WTC11 (cell line): ENCODE measurements around the gene ADGRL2. TPM values are rescaled to one million over a fixed set of nuclear protein-coding genes. Genes with fewer than 3 reads are reported as not detected.

Source experiments
- ATAC-seq: fragments of 200-7000 bp; cut with Tn5 transposase; 2 replicates; pipeline ENCODE4 v1.10.0; 2021; ENCODE audit warnings: mild to moderate bottlenecking, moderate library complexity
- CTCF ChIA-PET: fragments of 300-600 bp; sonication (Branson Sonifier 250); formaldehyde crosslinking; loops from one replicate; lab custom pipeline; 2021; ENCODE audit warnings: antibody characterized with exemption; lab: Charles Lee
- POLR2A ChIA-PET: fragments of 350-600 bp; sonication (Branson Sonifier 250); formaldehyde crosslinking; loops from one replicate; lab custom pipeline; 2021; ENCODE audit warnings: antibody characterized with exemption; lab: Charles Lee
- DNase-seq: peaks from one replicate; pipeline ENCODE4 v3.0.0; 2021; ENCODE audit warnings: low spot score
- H3K27ac Mint-ChIP-seq: 2 replicates; pipeline ENCODE4 v1.8.0; 2021; ENCODE audit warnings: mixed read lengths
- H3K27me3 Mint-ChIP-seq: 2 replicates; pipeline ENCODE4 v1.8.0; 2021; ENCODE audit warnings: low read depth, mild to moderate bottlenecking, moderate library complexity, mixed read lengths
- H3K36me3 Mint-ChIP-seq: 2 replicates; pipeline ENCODE4 v1.8.0; 2021; ENCODE audit warnings: mixed read lengths
- H3K4me1 Mint-ChIP-seq: 2 replicates; pipeline ENCODE4 v1.8.0; 2022; ENCODE audit warnings: mixed read lengths
- H3K4me3 Mint-ChIP-seq: 2 replicates; pipeline ENCODE4 v1.8.0; 2021; ENCODE audit warnings: mild to moderate bottlenecking, moderate library complexity, mixed read lengths
- H3K9me3 Mint-ChIP-seq: 2 replicates; pipeline ENCODE4 v1.8.0; 2021; ENCODE audit warnings: mixed read lengths
- CBFB ChIP-seq: sonication (generic); formaldehyde crosslinking; IDR thresholded peaks from 2 replicates; pipeline ENCODE4 v1.8.1; 2022; ENCODE audit warnings: mild to moderate bottlenecking, low read depth, missing genetic modification reagents
- MXD4 ChIP-seq: fragments of 250-450 bp; sonication (Bioruptor Pico); IDR thresholded peaks from 2 replicates; pipeline ENCODE4 v1.8.0; 2021; ENCODE audit warnings: mild to moderate bottlenecking, moderate library complexity, borderline replicate concordance
- NFYB ChIP-seq: sonication (generic); formaldehyde crosslinking; conservative IDR thresholded peaks from 2 replicates; pipeline ENCODE4 v1.8.0; 2022; ENCODE audit warnings: low read depth, missing genetic modification reagents
- RELA ChIP-seq: sonication (generic); formaldehyde crosslinking; IDR thresholded peaks from 2 replicates; pipeline ENCODE4 v1.8.1; 2022; ENCODE audit warnings: missing genetic modification reagents, mild to moderate bottlenecking, borderline replicate concordance
- RORB ChIP-seq: fragments of 250-450 bp; sonication (Bioruptor Pico); IDR thresholded peaks from 2 replicates; pipeline ENCODE4 v1.9.0; 2021; ENCODE audit warnings: mild to moderate bottlenecking
- TEAD4 ChIP-seq: sonication (generic); formaldehyde crosslinking; IDR thresholded peaks from 2 replicates; pipeline ENCODE4 v1.8.0; 2022; ENCODE audit warnings: mild to moderate bottlenecking, missing genetic modification reagents
- TP53 ChIP-seq: sonication (generic); formaldehyde crosslinking; IDR thresholded peaks from 2 replicates; pipeline ENCODE4 v1.8.1; 2023; ENCODE audit warnings: mild to moderate bottlenecking, missing genetic modification reagents
- ZNF671 ChIP-seq: fragments of 250-450 bp; sonication (Bioruptor Pico); IDR thresholded peaks from 2 replicates; pipeline ENCODE4 v1.8.0; 2021; ENCODE audit warnings: mild to moderate bottlenecking
- total RNA-seq: library from RNA; stranded (reverse); gene quantifications from 3 replicates; pipeline ENCODE4 v1.2.3, GENCODE V29; 2021
- TF ChIP-seq, protein P1 (sequence below): sonication (generic); formaldehyde crosslinking; conservative IDR thresholded peaks from 2 replicates; pipeline ENCODE4 v1.8.1; 2023; ENCODE audit warnings: mild to moderate bottlenecking, low read depth, missing genetic modification reagents, moderate library complexity
- TF ChIP-seq, protein P2 (sequence below): sonication (generic); formaldehyde crosslinking; IDR thresholded peaks from 2 replicates; pipeline ENCODE4 v1.8.1; 2023; ENCODE audit warnings: mild to moderate bottlenecking, missing genetic modification reagents
- TF ChIP-seq, protein P3 (sequence below): sonication (generic); formaldehyde crosslinking; IDR thresholded peaks from 2 replicates; pipeline ENCODE4 v1.8.0; 2022; ENCODE audit warnings: mild to moderate bottlenecking, missing genetic modification reagents
- TF ChIP-seq, protein P4 (sequence below): sonication (generic); formaldehyde crosslinking; IDR thresholded peaks from 2 replicates; pipeline ENCODE4 v1.8.0; 2022; ENCODE audit warnings: mild to moderate bottlenecking, missing genetic modification reagents
- TF ChIP-seq, protein P5 (sequence below): sonication (generic); formaldehyde crosslinking; IDR thresholded peaks from 2 replicates; pipeline ENCODE4 v1.8.1; 2022; ENCODE audit warnings: missing genetic modification reagents, borderline replicate concordance

The ADGRL2 gene
- total RNA-seq, 1 experiment from 2014 or later: 71.6 TPM

DNA sequence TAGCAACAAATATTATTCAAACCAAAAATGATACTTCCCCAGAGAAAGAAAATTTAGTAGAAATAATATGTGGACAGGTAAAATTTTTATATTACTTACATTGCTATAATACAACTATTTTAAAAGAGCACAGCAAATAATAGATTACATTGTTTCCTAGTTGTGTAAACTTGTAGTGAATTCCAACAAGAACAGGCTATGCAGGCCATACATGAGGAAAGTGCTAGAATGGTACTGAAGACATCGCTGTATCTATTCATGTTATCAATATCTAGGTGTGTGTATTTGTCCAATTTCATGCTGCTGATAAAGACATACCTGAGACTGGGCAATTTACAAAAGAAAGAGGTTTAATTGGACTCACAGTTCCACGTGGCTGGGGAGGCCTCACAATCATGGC lies 47.9 kb upstream of the ADGRL2 start:
- Mint-ChIP-seq H3K9me3 (no peaks in the 10 kb centered on the region; the same call in 1 of the 2 replicates), H3K4me3 (no peak overlapping the region), H3K27me3 (no peaks in the 10 kb centered on the region), H3K4me1 (peaks cover 13% of the 10 kb centered on the region), H3K36me3 (no peaks in the 10 kb centered on the region), H3K27ac (0 out of 2 replicates have a peak overlapping the region, but pooled peaks have one; percentile 11)
- CTCF ChIA-PET: interaction anchor here (0.6 kb wide), 1 partner anchor 28 kb away, joined by 3 read pairs; no protein-coding TSS in a partner anchor
- no peak for TF ChIP-seq RELA (CRISPR knock-in tag)
- TF ChIP-seq ZNF671 (CRISPR knock-in tag): no peak
- TF ChIP-seq, protein P1, sequence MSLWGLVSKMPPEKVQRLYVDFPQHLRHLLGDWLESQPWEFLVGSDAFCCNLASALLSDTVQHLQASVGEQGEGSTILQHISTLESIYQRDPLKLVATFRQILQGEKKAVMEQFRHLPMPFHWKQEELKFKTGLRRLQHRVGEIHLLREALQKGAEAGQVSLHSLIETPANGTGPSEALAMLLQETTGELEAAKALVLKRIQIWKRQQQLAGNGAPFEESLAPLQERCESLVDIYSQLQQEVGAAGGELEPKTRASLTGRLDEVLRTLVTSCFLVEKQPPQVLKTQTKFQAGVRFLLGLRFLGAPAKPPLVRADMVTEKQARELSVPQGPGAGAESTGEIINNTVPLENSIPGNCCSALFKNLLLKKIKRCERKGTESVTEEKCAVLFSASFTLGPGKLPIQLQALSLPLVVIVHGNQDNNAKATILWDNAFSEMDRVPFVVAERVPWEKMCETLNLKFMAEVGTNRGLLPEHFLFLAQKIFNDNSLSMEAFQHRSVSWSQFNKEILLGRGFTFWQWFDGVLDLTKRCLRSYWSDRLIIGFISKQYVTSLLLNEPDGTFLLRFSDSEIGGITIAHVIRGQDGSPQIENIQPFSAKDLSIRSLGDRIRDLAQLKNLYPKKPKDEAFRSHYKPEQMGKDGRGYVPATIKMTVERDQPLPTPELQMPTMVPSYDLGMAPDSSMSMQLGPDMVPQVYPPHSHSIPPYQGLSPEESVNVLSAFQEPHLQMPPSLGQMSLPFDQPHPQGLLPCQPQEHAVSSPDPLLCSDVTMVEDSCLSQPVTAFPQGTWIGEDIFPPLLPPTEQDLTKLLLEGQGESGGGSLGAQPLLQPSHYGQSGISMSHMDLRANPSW (CRISPR knock-in tag): no peak
- no peak for TF ChIP-seq NFYB (CRISPR knock-in tag)
- no peak for TF ChIP-seq CBFB (CRISPR knock-in tag)
- TF ChIP-seq MXD4 (CRISPR knock-in tag): no peak
- TF ChIP-seq, protein P2, sequence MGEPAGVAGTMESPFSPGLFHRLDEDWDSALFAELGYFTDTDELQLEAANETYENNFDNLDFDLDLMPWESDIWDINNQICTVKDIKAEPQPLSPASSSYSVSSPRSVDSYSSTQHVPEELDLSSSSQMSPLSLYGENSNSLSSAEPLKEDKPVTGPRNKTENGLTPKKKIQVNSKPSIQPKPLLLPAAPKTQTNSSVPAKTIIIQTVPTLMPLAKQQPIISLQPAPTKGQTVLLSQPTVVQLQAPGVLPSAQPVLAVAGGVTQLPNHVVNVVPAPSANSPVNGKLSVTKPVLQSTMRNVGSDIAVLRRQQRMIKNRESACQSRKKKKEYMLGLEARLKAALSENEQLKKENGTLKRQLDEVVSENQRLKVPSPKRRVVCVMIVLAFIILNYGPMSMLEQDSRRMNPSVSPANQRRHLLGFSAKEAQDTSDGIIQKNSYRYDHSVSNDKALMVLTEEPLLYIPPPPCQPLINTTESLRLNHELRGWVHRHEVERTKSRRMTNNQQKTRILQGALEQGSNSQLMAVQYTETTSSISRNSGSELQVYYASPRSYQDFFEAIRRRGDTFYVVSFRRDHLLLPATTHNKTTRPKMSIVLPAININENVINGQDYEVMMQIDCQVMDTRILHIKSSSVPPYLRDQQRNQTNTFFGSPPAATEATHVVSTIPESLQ (CRISPR knock-in tag): no peak
- TF ChIP-seq, protein P3, sequence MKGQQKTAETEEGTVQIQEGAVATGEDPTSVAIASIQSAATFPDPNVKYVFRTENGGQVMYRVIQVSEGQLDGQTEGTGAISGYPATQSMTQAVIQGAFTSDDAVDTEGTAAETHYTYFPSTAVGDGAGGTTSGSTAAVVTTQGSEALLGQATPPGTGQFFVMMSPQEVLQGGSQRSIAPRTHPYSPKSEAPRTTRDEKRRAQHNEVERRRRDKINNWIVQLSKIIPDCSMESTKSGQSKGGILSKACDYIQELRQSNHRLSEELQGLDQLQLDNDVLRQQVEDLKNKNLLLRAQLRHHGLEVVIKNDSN (CRISPR knock-in tag): no peak
- TF ChIP-seq RORB (CRISPR knock-in tag): no peak
- no peak for TF ChIP-seq TEAD4 (CRISPR knock-in tag)
- TF ChIP-seq, protein P4, sequence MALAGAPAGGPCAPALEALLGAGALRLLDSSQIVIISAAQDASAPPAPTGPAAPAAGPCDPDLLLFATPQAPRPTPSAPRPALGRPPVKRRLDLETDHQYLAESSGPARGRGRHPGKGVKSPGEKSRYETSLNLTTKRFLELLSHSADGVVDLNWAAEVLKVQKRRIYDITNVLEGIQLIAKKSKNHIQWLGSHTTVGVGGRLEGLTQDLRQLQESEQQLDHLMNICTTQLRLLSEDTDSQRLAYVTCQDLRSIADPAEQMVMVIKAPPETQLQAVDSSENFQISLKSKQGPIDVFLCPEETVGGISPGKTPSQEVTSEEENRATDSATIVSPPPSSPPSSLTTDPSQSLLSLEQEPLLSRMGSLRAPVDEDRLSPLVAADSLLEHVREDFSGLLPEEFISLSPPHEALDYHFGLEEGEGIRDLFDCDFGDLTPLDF: no peak
- no peak for TF ChIP-seq TP53 (CRISPR knock-in tag)
- ATAC-seq: no peak
- DNase-seq: no peak
- POLR2A ChIA-PET: no interaction called here

DNA sequence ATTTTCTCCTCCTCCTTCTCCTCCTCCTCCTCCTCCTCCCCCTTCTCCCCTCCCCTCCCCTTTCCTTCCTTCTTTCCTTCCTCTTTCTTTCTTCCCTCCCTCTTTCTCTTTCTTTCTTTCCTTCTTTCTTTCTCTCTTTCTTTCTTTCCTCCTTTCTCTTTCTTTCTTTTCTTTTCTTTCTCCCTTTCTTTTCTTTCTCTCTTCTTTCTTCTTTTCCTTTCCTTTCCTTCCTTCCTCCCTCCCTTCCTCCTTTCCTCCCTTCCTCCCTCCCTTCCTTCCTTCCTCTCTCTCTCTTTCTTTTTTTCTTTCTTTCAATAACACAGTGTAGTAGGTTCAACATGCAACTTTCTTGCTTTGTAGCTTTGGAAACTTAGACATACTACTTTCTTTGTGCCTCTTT lies 46.3 kb upstream of the ADGRL2 start:
- POLR2A ChIA-PET: no interaction called here
- Mint-ChIP-seq H3K4me1 (peaks cover 17% of the 10 kb centered on the region), H3K27ac (no peak overlapping the region), H3K4me3 (no peak overlapping the region), H3K36me3 (no peaks in the 10 kb centered on the region), H3K27me3 (no peaks in the 10 kb centered on the region), H3K9me3 (no peaks in the 10 kb centered on the region; the same call in 1 of the 2 replicates)
- DNase-seq: no peak
- CTCF ChIA-PET: no interaction called here
- ATAC-seq: no peak
- TF ChIP-seq, protein P2 (CRISPR knock-in tag): no peak
- TF ChIP-seq, protein P5, sequence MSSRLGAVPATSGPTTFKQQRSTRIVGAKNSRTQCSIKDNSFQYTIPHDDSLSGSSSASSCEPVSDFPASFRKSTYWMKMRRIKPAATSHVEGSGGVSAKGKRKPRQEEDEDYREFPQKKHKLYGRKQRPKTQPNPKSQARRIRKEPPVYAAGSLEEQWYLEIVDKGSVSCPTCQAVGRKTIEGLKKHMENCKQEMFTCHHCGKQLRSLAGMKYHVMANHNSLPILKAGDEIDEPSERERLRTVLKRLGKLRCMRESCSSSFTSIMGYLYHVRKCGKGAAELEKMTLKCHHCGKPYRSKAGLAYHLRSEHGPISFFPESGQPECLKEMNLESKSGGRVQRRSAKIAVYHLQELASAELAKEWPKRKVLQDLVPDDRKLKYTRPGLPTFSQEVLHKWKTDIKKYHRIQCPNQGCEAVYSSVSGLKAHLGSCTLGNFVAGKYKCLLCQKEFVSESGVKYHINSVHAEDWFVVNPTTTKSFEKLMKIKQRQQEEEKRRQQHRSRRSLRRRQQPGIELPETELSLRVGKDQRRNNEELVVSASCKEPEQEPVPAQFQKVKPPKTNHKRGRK (CRISPR knock-in tag): 0 out of 2 replicates have a peak, but pooled peaks have one; percentile 45
